Measurements from ENCODE around the gene NLGN3. TPM values are rescaled to one million over a fixed set of nuclear protein-coding genes. Genes with fewer than 3 reads are reported as not detected.

NLGN3 gene
- total and polyA plus RNA-seq, 7 donors, result 0.04 to 0.32 (median 0.10) TPM

GRCh38 chrX:71111141-71111843, 33.3 kb upstream of the NLGN3 start, which contains the start of gene IL2RG:
TSS of gene IL2RG (minus strand) at chrX:71111577. CDS start at chrX:71111539, 38 bp downstream.
- Histone ChIP-seq H3K27me3 (ENCODE audit: insufficient read depth in 3 of 3, low read length in 2 of 3) (no peaks in the 10 kb centered on the region), H3K27ac (no peak within 1 kb of the TSS), H3K36me3 (ENCODE audit: insufficient read depth in 1 of 2, low read depth in 1 of 2) (no peaks in the 10 kb centered on the region), H3K4me1 (no peaks in the 10 kb centered on the region), H3K9me3 (no peaks in the 10 kb centered on the region), H3K4me3 (no peak within 1 kb of the TSS)
- intact Hi-C loops (cut with DNase I), result no loop called here
- 44 to 60% (median 51%) methylated on average over 8 of the region's 8 CpGs for WGBS, 3 donors
- TF ChIP-seq CTCF (IDR thresholded peaks at IDR 0.05), result no peak
- ATAC-seq, result no peak
- DNase-seq, result no peak

- Histone ChIP-seq H3K27me3 (ENCODE audit: insufficient read depth in 3 of 3, low read length in 2 of 3) (no peaks in the 10 kb centered on the region), H3K4me3 (no peak overlapping the region), H3K4me1 (no peaks in the 10 kb centered on the region), H3K27ac (no peak overlapping the region), H3K9me3 (no peaks in the 10 kb centered on the region), H3K36me3 (ENCODE audit: insufficient read depth in 1 of 2, low read depth in 1 of 2) (no peaks in the 10 kb centered on the region)
- DNase-seq (no peak), ATAC-seq (no peak)
- intact Hi-C loops (cut with DNase I), result no loop called here
- TF ChIP-seq CTCF (IDR thresholded peaks at IDR 0.05), result no peak
- 43 to 53% (median 44%) methylated on average over 5 of the region's 5 CpGs for WGBS, 3 donors
Observed at GRCh38 chrX:71111921-71112431, 32.7 kb upstream of the NLGN3 start.

- ATAC-seq (no peak), DNase-seq (no peak)
- 78 to 86% (median 78%) methylated on average over 10 of the region's 10 CpGs for WGBS, 3 donors
- Histone ChIP-seq H3K36me3 (ENCODE audit: insufficient read depth in 1 of 2, low read depth in 1 of 2) (peaks cover 0 to 25% of the 10 kb centered on the region in 2 donors), H3K27ac (peak overlapping the region; percentile 79), H3K27me3 (ENCODE audit: insufficient read depth in 3 of 3, low read length in 2 of 3) (no peaks in the 10 kb centered on the region), H3K9me3 (no peaks in the 10 kb centered on the region), H3K4me3 (peak overlapping the region; percentile 70), H3K4me1 (peaks cover 9% of the 10 kb centered on the region)
- TF ChIP-seq CTCF (IDR thresholded peaks at IDR 0.05), result no peak
- intact Hi-C loops (cut with DNase I), result no loop called here
Observed at GRCh38 chrX:71117358-71117757, 27.3 kb upstream of the NLGN3 start.

GRCh38 chrX:71118032-71118984, 26.3 kb upstream of the NLGN3 start, which contains the start of gene MED12:
TSS of gene MED12 (plus strand) at chrX:71118596. CDS start at chrX:71118755, 159 bp downstream.
- 1 to 28% (median 2%) methylated on average over 29 to 56 of the region's 56 CpGs for WGBS, 3 donors
- DNase-seq, result peak; percentile 85 to 93
- Histone ChIP-seq H3K9me3 (no peaks in the 10 kb centered on the region), H3K27me3 (ENCODE audit: insufficient read depth in 3 of 3, low read length in 2 of 3) (no peaks in the 10 kb centered on the region), H3K27ac (peak within 1 kb of the TSS; percentile 79), H3K4me1 (peaks cover 9% of the 10 kb centered on the region), H3K4me3 (peak within 1 kb of the TSS; percentile 70), H3K36me3 (ENCODE audit: insufficient read depth in 1 of 2, low read depth in 1 of 2) (peaks cover 0 to 35% of the 10 kb centered on the region in 2 donors)
- no peak for TF ChIP-seq CTCF (IDR thresholded peaks at IDR 0.05)
- intact Hi-C loops (cut with DNase I), result no loop called here
- ATAC-seq, result peak; percentile 98 to 99 (median 98)
